ENCODE results near the gene FBXW5. TPM values are rescaled to one million over a fixed set of nuclear protein-coding genes. Genes with fewer than 3 reads are reported as not detected.

The FBXW5 gene
- total RNA-seq, 1 donor from 2014 or later: 81.5 TPM

DNA sequence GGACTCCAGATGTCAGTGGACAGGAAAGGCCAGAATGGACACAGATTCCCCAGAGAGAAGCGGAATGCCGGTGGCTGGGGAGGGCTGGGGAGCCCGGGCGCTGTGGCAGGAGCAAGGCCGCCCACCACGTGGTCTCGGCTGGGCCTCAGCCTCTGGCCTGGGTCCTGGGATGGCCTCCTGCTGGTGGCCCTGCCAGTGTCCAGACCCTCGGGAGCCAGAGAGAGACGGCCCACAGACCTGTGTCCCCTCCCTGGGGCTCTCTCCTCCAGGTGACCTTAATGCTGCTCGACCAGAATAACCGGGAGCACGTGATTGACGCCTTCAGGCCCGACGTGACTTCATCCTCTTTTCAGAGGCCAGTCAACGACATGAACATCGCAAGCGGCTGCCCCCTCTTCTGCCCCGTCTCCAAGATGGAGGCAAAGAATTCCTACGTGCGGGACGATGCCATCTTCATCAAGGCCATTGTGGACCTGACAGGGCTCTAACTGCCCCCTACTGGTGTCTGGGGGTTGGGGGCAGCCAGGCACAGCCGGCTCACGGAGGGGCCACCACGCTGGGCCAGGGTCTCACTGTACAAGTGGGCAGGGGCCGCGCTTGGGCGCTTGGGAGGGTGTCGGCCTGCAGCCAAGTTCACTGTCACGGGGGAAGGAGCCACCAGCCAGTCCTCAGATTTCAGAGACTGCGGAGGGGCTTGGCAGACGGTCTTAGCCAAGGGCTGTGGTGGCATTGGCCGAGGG lies 19.0 kb downstream of the FBXW5 start:
- intact Hi-C loops (cut with micrococcal nuclease): no loop called here
- Mint-ChIP-seq H3K4me3 (no peak overlapping the region), H3K27ac (no peak overlapping the region)

GRCh38 chr9:136923881-136924280 lies 20.7 kb downstream of the FBXW5 start:
- Mint-ChIP-seq H3K4me3 (no peak overlapping the region), H3K36me3 (ENCODE audit: low read depth) (peaks cover 72% of the 10 kb centered on the region), H3K4me1 (no peaks in the 10 kb centered on the region), H3K9me3 (no peaks in the 10 kb centered on the region), H3K27ac (no peak overlapping the region), H3K27me3 (no peaks in the 10 kb centered on the region)
- ChIA-PET POLR2A (no interaction called here), CTCF (no interaction called here)
- ATAC-seq (ENCODE audit: low read depth) (no peak), DNase-seq (no peak)
- intact Hi-C loops (cut with micrococcal nuclease): no loop called here
- TF ChIP-seq, protein P1, sequence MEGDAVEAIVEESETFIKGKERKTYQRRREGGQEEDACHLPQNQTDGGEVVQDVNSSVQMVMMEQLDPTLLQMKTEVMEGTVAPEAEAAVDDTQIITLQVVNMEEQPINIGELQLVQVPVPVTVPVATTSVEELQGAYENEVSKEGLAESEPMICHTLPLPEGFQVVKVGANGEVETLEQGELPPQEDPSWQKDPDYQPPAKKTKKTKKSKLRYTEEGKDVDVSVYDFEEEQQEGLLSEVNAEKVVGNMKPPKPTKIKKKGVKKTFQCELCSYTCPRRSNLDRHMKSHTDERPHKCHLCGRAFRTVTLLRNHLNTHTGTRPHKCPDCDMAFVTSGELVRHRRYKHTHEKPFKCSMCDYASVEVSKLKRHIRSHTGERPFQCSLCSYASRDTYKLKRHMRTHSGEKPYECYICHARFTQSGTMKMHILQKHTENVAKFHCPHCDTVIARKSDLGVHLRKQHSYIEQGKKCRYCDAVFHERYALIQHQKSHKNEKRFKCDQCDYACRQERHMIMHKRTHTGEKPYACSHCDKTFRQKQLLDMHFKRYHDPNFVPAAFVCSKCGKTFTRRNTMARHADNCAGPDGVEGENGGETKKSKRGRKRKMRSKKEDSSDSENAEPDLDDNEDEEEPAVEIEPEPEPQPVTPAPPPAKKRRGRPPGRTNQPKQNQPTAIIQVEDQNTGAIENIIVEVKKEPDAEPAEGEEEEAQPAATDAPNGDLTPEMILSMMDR (IDR thresholded peaks at IDR 0.05): no peak

More for the DNA sequence above, 19.0 kb downstream of the FBXW5 start:
- Mint-ChIP-seq H3K9me3 (no peaks in the 10 kb centered on the region), H3K36me3 (ENCODE audit: low read depth) (peaks cover 63% of the 10 kb centered on the region), H3K27me3 (no peaks in the 10 kb centered on the region), H3K4me1 (no peaks in the 10 kb centered on the region)
- ChIA-PET POLR2A (interaction anchor here (0.7 to 1.1 kb wide), 2 partner anchors 23 to 59 kb away, joined by 3 to 4 read pairs; partner anchors contain the start of gene EDF1), CTCF (interaction anchor here (1.1 kb wide), 1 partner anchor 83 kb away, joined by 5 read pairs; the partner anchor contains the start of gene AJM1)
- TF ChIP-seq, protein P1 (IDR thresholded peaks at IDR 0.05): no peak
- no peak for DNase-seq
- no peak for ATAC-seq (ENCODE audit: low read depth)

GRCh38 chr9:136922540-136922939 lies 22.0 kb downstream of the FBXW5 start:
- no peaks in the 10 kb centered on the region for H3K27me3 Mint-ChIP-seq
- TF ChIP-seq, protein P1 (IDR thresholded peaks at IDR 0.05): no peak
- ChIA-PET POLR2A (no interaction called here), CTCF (interaction anchor here (0.6 kb wide), 1 partner anchor 130 kb away, joined by 3 read pairs; no protein-coding TSS in a partner anchor)
- intact Hi-C loops (cut with micrococcal nuclease): no loop called here
- no peaks in the 10 kb centered on the region for H3K9me3 Mint-ChIP-seq
- ATAC-seq (ENCODE audit: low read depth): no peak
- DNase-seq: no peak
- no peak overlapping the region for H3K27ac Mint-ChIP-seq
- H3K4me3 Mint-ChIP-seq: no peak overlapping the region
- no peaks in the 10 kb centered on the region for H3K4me1 Mint-ChIP-seq
- peaks cover 69% of the 10 kb centered on the region for H3K36me3 Mint-ChIP-seq (ENCODE audit: low read depth)

GRCh38 chr9:136921718-136922117 lies 22.8 kb downstream of the FBXW5 start:
- intact Hi-C loops (cut with micrococcal nuclease): no loop called here
- Mint-ChIP-seq H3K27ac (no peak overlapping the region), H3K4me3 (no peak overlapping the region), H3K27me3 (no peaks in the 10 kb centered on the region), H3K9me3 (no peaks in the 10 kb centered on the region), H3K36me3 (ENCODE audit: low read depth) (peaks cover 71% of the 10 kb centered on the region), H3K4me1 (no peaks in the 10 kb centered on the region)
- POLR2A ChIA-PET: interaction anchor here (0.6 to 1.2 kb wide), 2 partner anchors 12 to 14 kb away, joined by 3 read pairs; no protein-coding TSS in a partner anchor
- TF ChIP-seq, protein P1 (IDR thresholded peaks at IDR 0.05): no peak
- CTCF ChIA-PET: no interaction called here
- ATAC-seq (ENCODE audit: low read depth): no peak
- no peak for DNase-seq

DNA sequence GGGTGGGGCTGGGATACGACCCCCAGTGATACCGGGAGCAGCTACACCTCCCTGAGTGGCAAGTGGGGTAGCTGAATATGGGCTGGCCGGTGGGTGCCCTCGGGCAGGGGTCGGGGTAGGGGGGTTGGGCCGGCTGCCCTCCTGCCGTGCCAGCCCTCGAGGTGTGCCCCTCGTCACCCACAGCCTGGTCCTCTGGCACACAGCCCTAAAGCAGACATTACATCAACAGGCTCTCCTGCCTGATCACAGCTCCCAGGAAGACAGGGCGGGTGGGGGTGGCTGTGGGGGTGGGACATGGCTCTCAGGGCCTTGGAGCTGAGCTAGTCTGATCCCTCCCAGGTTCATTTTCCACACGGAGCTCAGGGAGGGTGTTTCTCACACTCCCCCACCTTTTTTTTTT lies 23.2 kb downstream of the FBXW5 start:
- CTCF ChIA-PET: no interaction called here
- H3K9me3 Mint-ChIP-seq: no peaks in the 10 kb centered on the region
- POLR2A ChIA-PET: interaction anchor here (0.6 to 1.2 kb wide), 2 partner anchors 12 to 13 kb away, joined by 3 read pairs; no protein-coding TSS in a partner anchor

More for the DNA sequence above, 23.2 kb downstream of the FBXW5 start:
- ATAC-seq (ENCODE audit: low read depth) (no peak), DNase-seq (no peak)
- TF ChIP-seq, protein P1 (IDR thresholded peaks at IDR 0.05): no peak
- no peak overlapping the region for H3K27ac Mint-ChIP-seq
- H3K27me3 Mint-ChIP-seq: no peaks in the 10 kb centered on the region
- H3K4me3 Mint-ChIP-seq: no peak overlapping the region
- peaks cover 70% of the 10 kb centered on the region for H3K36me3 Mint-ChIP-seq (ENCODE audit: low read depth)
- no peaks in the 10 kb centered on the region for H3K4me1 Mint-ChIP-seq
- intact Hi-C loops (cut with micrococcal nuclease): no loop called here
